HG03521 (cell line): ENCODE results near the gene TMEM266.

Source experiments
- ATAC-seq: cut with Tn5 transposase; IDR thresholded peaks from one replicate; pipeline ENCODE4 v1.9.1; 2021; ENCODE audit warnings: mild to moderate bottlenecking, moderate library complexity; ENCODE audit not compliant: unreplicated experiment

TMEM266 gene

GRCh38 chr15:76223521-76223920 lies 163.7 kb downstream of the TMEM266 start:
- no peak for ATAC-seq

- no peak for ATAC-seq
Observed at GRCh38 chr15:76229266-76229665, 169.5 kb downstream of the TMEM266 start.

- ATAC-seq: no peak
Observed at GRCh38 chr15:76233921-76234320, 174.1 kb downstream of the TMEM266 start.

GRCh38 chr15:76234337-76234889 lies 174.6 kb downstream of the TMEM266 start:
- ATAC-seq: no peak

GRCh38 chr15:76235186-76235826 lies 175.5 kb downstream of the TMEM266 start:
- no peak for ATAC-seq

GRCh38 chr15:76236350-76236749 lies 176.6 kb downstream of the TMEM266 start:
- no peak for ATAC-seq

- no peak for ATAC-seq
Observed at GRCh38 chr15:76239786-76240185, 180.0 kb downstream of the TMEM266 start.

- ATAC-seq: no peak
Observed at GRCh38 chr15:76245072-76245610, 185.4 kb downstream of the TMEM266 start.

- no peak for ATAC-seq
Observed at GRCh38 chr15:76251717-76252116, 191.9 kb downstream of the TMEM266 start.

- no peak for ATAC-seq
Observed at GRCh38 chr15:76252249-76252648, 192.5 kb downstream of the TMEM266 start.

GRCh38 chr15:76253691-76254473 lies 194.1 kb downstream of the TMEM266 start:
- no peak for ATAC-seq
